KBM-7 (cell line): Measurements from ENCODE around the gene RUNX3.

Source experiments
- DNase-seq: peaks from one replicate; pipeline ENCODE4 v3.0.0-alpha.2; 2015
- in situ Hi-C: fragments of 300-500 bp; cut with MboI; formaldehyde crosslinking; loops from 2 replicates; pipeline ENCODE4 v1.14.3; 2020; ENCODE audit warnings: low sequenced_read_pairs, low pct_unique_long_range_greater_than_20kb, mixed read lengths

RUNX3 gene

GRCh38 chr1:24951810-24952412 lies 21.8 kb upstream of the RUNX3 start:
- in situ Hi-C loops, result no loop called here
- DNase-seq, result no peak

DNA sequence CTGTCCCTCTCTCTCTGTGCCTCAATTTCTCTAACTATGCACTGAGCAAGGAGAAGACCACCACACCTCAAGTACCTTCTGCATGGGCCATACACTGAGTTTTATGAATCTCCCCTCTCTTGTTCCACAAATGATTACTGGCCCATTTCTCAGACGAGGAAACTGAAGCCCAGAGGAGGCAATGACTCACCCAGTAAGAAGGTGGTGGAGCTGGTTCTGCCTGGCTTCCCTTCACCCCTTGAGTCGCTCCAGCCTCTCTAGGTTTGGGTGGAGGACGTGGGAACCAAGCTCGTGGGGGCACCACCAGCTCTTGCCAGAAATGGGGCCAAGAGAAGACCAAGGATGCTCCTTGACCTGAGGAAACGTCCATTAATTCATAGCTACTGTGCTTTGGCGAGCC lies 21.3 kb upstream of the RUNX3 start:
- no peak for DNase-seq
- in situ Hi-C loops, result no loop called here

DNA sequence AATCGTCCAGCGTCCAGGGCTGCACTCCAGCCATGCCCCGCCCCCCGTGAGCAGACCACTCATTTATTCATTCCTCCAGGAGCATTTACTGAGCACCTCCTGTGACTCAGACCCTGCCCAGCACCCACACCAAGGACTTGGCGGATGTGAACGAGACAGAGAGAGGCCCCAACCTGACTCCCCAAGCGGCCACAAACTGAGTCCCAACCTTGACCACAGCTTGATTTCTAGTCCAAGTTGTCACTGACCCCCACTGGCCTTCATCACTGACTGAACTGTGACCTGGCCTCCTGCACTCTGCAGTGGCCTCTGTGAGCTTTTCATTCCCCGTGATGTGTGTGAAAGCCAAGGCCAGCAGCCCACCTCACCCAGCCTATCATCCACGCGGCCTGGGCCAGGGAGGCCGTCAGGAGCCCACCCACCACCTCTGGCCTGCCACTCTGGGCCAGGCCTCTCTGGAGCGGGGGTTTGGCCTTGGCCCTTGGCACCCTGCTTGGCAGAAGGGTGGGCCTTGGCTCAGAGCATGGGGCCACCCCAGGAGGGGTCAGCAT lies 19.3 kb upstream of the RUNX3 start:
- DNase-seq, result no peak

GRCh38 chr1:24948079-24948827 lies 18.2 kb upstream of the RUNX3 start:
- in situ Hi-C loops, result no loop called here
- no peak for DNase-seq

More for the DNA sequence above, 19.3 kb upstream of the RUNX3 start:
- in situ Hi-C loops, result no loop called here

DNA sequence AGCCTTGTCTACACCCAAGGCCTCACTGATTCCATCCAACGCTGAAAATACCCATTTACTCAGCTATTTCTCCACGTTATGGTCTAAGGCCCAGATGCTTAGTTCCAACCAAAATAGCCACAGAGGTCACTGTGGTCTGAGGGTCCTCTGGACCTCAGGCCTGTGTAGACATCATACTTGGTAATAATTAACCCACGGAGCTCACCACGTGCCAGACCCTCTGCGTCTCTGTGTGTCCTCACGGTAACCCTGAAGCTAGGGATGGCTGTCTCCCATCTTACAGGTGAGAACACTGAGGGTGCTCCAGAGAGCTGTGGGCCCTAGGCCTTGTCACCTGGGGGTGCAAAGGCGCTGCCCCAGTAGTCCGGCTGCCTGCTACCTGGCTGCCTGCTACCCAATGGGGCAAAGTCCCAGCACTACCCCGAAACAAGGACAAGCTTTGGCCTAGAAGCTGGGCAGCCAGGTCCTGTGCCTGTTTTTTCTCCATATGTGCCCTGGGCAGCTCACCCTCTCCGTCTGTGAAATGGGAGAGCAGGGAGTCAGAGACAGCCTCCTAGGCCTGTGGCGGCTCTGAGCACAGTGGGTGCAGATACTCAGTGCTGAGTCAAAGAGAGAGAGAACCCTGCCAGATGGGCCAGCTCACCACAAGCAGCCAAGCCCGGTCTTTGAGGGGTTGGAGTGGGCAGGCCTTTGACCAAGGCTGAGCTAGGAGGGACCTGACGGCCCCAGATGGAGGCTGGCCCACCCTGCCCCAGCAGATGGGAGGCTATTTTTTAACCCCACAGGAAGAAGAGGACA lies 17.0 kb upstream of the RUNX3 start:
- in situ Hi-C loops, result no loop called here
- DNase-seq, result no peak

GRCh38 chr1:24945354-24946326 lies 15.6 kb upstream of the RUNX3 start:
- DNase-seq, result no peak
- in situ Hi-C loops, result no loop called here

GRCh38 chr1:24944318-24944717 lies 14.2 kb upstream of the RUNX3 start:
- DNase-seq, result no peak
- in situ Hi-C loops, result no loop called here

DNA sequence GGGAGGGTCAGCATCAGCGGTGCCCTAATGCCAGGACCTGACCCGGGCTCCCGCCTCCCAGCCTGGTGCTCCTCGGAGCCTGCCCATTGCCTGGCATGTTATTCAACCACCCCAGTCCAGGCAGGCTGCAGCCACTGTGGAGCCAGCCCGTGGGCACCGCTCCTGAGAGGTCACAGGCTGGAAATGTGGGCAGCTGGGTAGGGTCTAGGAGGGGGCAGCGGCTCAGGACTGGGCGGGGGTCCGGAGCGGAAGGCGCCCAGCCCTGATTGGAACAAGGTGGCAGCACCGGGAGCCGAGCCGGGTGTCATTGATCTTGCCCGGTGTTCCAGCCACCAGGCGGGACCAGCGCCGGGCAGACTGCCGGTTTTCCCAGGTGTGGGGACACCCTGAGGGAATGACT lies 12.7 kb upstream of the RUNX3 start:
- DNase-seq, result no peak
- in situ Hi-C loops, result no loop called here

- in situ Hi-C loops, result no loop called here
- no peak for DNase-seq
Measured at GRCh38 chr1:24941564-24941963, 11.5 kb upstream of the RUNX3 start.

- in situ Hi-C loops, result no loop called here
- no peak for DNase-seq
Measured at GRCh38 chr1:24940231-24940630, 10.2 kb upstream of the RUNX3 start.

DNA sequence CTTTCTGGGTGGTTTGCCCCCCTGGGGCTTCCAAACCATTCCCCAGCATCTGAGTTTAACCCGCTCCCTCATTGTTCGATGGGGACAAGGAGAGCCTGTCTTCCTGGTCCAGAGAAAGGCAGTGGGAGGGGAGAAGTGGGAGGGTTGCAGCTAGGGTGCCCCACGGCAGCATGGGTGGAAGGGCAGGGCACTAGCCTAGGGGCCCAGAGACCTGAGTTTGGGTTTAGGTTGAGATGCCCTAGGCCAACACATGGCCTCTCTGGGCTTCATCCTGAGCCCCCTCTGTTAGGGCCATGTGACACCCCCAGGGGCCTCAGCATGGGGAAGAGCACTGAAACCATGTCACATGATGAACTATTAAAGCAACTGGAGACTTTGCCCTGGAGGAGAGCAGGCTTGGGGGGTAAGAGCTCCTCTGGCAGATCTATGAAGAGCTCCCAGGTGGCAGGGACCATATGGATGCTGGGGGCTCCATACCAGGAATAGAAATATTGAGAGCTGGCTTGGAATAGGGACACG lies 9.7 kb upstream of the RUNX3 start:
- in situ Hi-C loops, result no loop called here
- no peak for DNase-seq

- in situ Hi-C loops, result no loop called here
- DNase-seq, result no peak
Measured at GRCh38 chr1:24939040-24939674, 9.1 kb upstream of the RUNX3 start.

DNA sequence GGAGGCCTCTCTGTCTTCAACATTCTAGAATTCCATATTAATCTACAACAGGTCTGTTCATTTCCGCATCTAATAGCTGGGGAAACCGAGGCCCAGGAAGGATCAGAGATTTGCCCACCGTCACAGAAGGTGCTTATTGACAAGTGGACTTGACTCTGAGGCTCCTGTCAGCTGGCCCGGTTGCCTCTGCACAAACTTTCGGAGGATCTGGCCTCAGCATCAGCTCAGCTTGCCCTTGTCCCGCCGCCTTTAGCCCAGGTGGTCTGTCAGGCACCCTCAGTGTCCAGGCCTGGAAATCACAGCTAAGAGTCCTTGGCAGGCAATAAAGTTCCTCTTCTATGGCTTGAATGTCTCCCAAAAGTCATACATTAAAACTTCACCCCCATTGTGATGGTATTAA lies 8.2 kb upstream of the RUNX3 start:
- in situ Hi-C loops, result no loop called here
- DNase-seq, result no peak

DNA sequence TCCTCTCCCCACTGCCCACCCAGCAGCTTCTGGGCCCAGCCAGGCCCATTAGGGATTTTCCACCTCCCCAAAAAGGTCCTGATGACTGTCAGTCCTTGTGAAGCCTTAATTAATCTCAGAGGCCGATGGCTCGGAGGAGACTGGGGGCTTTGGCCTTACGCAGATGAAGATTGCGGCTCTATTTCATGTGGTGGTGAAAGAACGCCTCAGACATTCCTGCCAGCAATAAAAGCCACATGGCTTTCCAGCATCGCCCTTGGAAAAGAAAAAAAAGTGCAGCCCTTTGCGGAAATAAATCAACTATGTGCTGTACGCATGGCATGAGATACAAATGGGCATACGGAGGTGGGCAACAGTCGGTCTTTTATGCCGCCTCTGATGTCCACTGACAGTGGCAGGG lies 6.6 kb upstream of the RUNX3 start:
- no peak for DNase-seq
- in situ Hi-C loops, result no loop called here

DNA sequence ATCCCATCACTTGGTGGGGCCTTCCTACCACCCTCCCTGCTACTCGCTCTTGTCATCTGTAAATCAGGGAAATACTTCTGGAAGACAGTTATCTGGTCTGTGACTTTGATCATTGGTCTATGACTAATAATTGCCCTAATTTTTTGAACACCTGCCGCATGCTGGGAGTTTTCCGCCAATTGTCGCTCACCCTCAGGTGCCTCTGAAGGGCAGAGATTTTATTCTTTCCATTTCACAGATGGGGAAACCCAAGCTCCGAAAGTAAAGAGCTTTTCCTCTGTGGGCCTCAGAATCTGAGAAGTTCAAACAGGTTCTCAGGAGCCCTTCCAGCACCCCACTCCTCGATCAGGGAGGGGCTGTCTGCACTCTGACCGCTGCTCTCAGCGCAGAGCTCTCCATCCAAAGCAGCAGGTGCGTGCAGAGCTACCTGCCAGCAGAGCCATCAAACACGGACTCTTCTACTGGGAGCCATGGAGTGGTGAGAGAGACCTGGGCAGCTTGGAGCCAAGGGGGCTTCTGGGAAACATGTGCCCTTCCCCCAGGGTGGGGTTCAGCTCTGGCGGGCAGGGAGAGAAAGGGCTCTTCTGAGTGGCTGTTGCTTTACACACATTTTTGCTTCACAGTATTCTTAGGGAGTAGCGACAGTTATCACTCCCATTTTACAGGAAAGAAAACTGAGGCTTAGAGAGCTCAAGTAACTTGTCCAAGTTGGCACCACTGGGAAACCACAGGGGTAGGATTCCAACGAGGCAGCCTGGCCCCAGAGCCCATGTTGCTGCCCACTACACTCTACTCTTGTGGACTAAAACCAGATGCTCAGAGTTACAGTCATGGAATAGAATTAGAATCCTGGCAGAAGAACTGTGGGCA lies 5.8 kb upstream of the RUNX3 start:
- no peak for DNase-seq
- in situ Hi-C loops, result no loop called here

DNA sequence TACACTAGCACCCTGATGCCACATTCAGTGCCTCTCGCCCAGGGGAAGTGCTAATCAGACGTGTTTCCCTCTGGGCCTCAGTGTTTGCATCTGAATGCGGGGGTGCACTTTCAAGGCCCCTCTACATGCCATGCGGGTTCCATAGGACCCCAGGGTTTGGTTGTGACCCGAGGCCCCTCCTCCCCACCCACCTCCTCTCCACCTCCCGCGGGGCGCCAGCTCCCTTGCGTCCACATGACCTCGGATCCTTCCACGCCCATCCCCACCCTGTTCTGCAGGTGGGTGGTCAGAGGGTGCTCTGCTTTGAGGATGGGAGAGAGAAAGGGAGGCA lies 5.1 kb upstream of the RUNX3 start:
- in situ Hi-C loops, result no loop called here

DNA sequence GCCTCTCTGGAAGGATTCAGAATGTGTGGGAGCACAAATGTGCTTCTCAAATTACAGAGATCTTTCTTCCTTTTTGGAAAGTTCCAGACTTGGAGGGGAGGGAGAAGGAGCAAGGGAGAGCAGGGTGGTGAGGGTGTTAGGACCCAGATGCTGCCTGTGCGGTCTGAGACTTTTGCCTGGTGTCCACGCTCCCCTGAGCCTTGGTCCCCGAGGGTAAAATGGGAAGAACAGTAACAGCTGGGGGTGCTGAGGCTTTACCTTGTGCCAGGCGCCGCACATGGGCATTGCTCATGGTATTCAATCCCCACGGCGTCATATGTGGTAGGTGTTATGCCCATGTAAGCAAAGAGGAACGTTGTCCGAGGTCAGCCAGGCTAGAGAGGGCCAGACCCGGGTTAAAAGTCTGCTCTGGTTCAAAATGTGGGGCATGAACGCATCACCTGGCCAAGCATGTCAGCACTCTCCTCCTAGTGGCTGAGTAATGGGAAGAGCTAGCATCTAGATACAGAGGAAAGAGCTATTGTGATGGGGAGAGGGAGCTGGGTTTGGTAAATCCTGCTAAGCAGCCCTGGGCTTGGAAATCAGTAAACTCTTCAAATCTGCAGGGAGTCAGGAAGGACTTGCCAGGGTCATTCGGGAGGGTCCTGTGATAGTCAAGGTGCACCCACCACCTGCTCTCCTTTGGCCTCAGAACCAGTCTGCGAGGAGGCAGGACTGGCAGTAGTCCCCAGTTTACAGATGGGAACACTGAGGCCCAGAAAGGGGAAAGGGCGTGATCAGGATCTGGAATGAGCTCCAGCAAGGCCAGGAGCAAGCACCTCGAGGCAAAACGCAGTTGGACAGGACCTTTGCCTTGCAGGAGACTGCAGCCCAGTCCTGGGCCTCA lies 4.5 kb upstream of the RUNX3 start:
- in situ Hi-C loops, result no loop called here
- no peak for DNase-seq

More for the DNA sequence above, 5.1 kb upstream of the RUNX3 start:
- DNase-seq, result no peak
